GDM1 (cell line): ENCODE results near the gene PAOX.

ENCODE experiments used
- DNase-seq: peaks from one replicate; lab custom pipeline; 2025; lab: John Stamatoyannopoulos, UW

Gene PAOX

GRCh38 chr10:133379152-133379800 lies at the start of gene PAOX:
Gene PAOX, plus strand, starts transcription at chr10:133379262. Its CDS starts 55 bp downstream, at chr10:133379317.
- no peak for DNase-seq

- peak; percentile 74 for DNase-seq
Measured at GRCh38 chr10:133329491-133330202, 49.4 kb upstream of the PAOX start.

- no peak for DNase-seq
Measured at GRCh38 chr10:133332936-133333699, 45.9 kb upstream of the PAOX start.

GRCh38 chr10:133334503-133335245 lies 44.4 kb upstream of the PAOX start:
- no peak for DNase-seq

- DNase-seq, result no peak
Measured at GRCh38 chr10:133335246-133336117, 43.6 kb upstream of the PAOX start.

GRCh38 chr10:133336118-133336576 lies 42.9 kb upstream of the PAOX start:
- no peak for DNase-seq

GRCh38 chr10:133336577-133337369 lies 42.3 kb upstream of the PAOX start, which contains the start of gene CALY:
Gene CALY, minus strand, starts transcription at chr10:133336896. Its CDS starts 7,907 bp downstream, at chr10:133328989.
- peak; percentile 46 for DNase-seq

- no peak for DNase-seq
Measured at GRCh38 chr10:133337370-133337725, 41.7 kb upstream of the PAOX start.

- DNase-seq, result no peak
Measured at GRCh38 chr10:133338080-133339071, 40.7 kb upstream of the PAOX start.

GRCh38 chr10:133339708-133340380 lies 39.2 kb upstream of the PAOX start:
- no peak for DNase-seq

- DNase-seq, result no peak
Measured at GRCh38 chr10:133341983-133342382, 37.1 kb upstream of the PAOX start.

- DNase-seq, result no peak
Measured at GRCh38 chr10:133342942-133343341, 36.1 kb upstream of the PAOX start.

- no peak for DNase-seq
Measured at GRCh38 chr10:133343558-133343957, 35.5 kb upstream of the PAOX start.

- DNase-seq, result no peak
Measured at GRCh38 chr10:133344236-133344635, 34.8 kb upstream of the PAOX start.

GRCh38 chr10:133346413-133346812 lies 32.6 kb upstream of the PAOX start:
- no peak for DNase-seq

GRCh38 chr10:133347710-133348517 lies 31.1 kb upstream of the PAOX start:
- no peak for DNase-seq

- DNase-seq, result no peak
Measured at GRCh38 chr10:133349160-133349568, 29.9 kb upstream of the PAOX start.
